Spleen (tissue), 11 donors: ENCODE measurements around the gene ANKRD44. TPM values are rescaled to one million over a fixed set of nuclear protein-coding genes. Genes with fewer than 3 reads are reported as not detected.

Source experiments
- DNase-seq: peaks from one replicate; pipeline ENCODE4 v3.0.0-alpha.2; 2020
- H3K27ac ChIP-seq, 8 donors: fragments of 200-600 bp; sonication (generic) in 7 of 8; 1 replicate in 4 of 8; 2 replicates in 4 of 8; pipeline versions ENCODE4 v1.5.0 to v1.8.0; 2016 to 2021; ENCODE audit warnings: inconsistent platforms in 4 of 8, mild to moderate bottlenecking in 4 of 8, moderate library complexity in 1 of 8
- H3K27me3 ChIP-seq, 7 donors: fragments of 200-600 bp; sonication (generic) in 6 of 7; replicated peaks in 1 of 7; 1 replicate in 4 of 7; 2 replicates in 3 of 7; pipeline versions ENCODE4 v1.5.0 to v1.8.0; 2016 to 2021; ENCODE audit warnings: inconsistent platforms in 3 of 7, mild to moderate bottlenecking in 1 of 7
- H3K36me3 ChIP-seq, 6 donors: fragments of 200-600 bp; sonication (generic) in 5 of 6; 1 replicate in 4 of 6; 2 replicates in 2 of 6; pipeline versions ENCODE4 v1.5.0 to v1.8.0; 2016 to 2021; ENCODE audit warnings: inconsistent platforms in 2 of 6
- H3K4me1 ChIP-seq, 6 donors: fragments of 200-600 bp; sonication (generic) in 5 of 6; 1 replicate in 3 of 6; 2 replicates in 3 of 6; pipeline versions ENCODE4 v1.5.0 to v1.8.0; 2016 to 2021; ENCODE audit warnings: inconsistent platforms in 3 of 6
- H3K4me3 ChIP-seq, 8 donors: fragments of 200-600 bp; sonication (generic) in 7 of 8; 1 replicate in 4 of 8; 2 replicates in 4 of 8; pipeline versions ENCODE4 v1.5.0 to v1.8.0; 2016 to 2021; ENCODE audit warnings: inconsistent platforms in 4 of 8, mild to moderate bottlenecking in 4 of 8, moderate library complexity in 2 of 8
- H3K9me3 ChIP-seq, 8 donors: fragments of 200-600 bp; sonication (generic) in 7 of 8; 1 replicate in 4 of 8; 2 replicates in 4 of 8; pipeline versions ENCODE4 v1.5.0 to v1.8.0; 2016 to 2021; ENCODE audit warnings: inconsistent platforms in 4 of 8
- CTCF ChIP-seq, 11 experiments: fragments of 200-600 bp in 7 of 11; fragments of 450-650 bp in 4 of 11; sonication (generic) in 4 of 11; IDR thresholded peaks in 8 of 11; conservative IDR thresholded peaks in 3 of 11; 1 replicate in 7 of 11; 2 replicates in 4 of 11; pipeline versions ENCODE4 v1.4.0 to v1.8.0; 2016 to 2021; ENCODE audit warnings: antibody characterized with exemption in 11 of 11, inconsistent platforms in 4 of 11, mild to moderate bottlenecking in 1 of 11
- POLR2A ChIP-seq, 3 donors: fragments of 450-650 bp; IDR thresholded peaks; one replicate each; pipeline ENCODE4 v1.5.1; 2017; ENCODE audit warnings: antibody characterized with exemption in 3 of 3, mild to moderate bottlenecking in 1 of 3
- POLR2AphosphoS5 ChIP-seq, 3 donors: sonication (generic); formaldehyde crosslinking; IDR thresholded peaks; one replicate each; pipeline ENCODE4 v1.5.1; 2017; ENCODE audit warnings: antibody characterized with exemption in 3 of 3
- WGBS, 5 donors: extraction: QIAGEN DNeasy Blood & Tissue Kit in 3 of 5; methylation state at CpG; one replicate each; pipeline versions ENCODE4 v1.1.5 to v1.1.7; 2013 to 2018; 5-methylcytosine and 5-hydroxymethylcytosine counted together
- intact Hi-C: fragments of 100-400 bp; cut with DNase I; formaldehyde crosslinking; loops from one replicate; pipeline ENCODE4 v1.15.0; 2023; ENCODE audit warnings: low total_unique reads
- polyA plus RNA-seq, 3 donors: library from polyadenylated mRNA; stranded (reverse); fragments of 200-250 nt; gene quantifications; one replicate each; pipeline ENCODE4 v1.2.1, GENCODE V29; 2013
- total RNA-seq, 7 donors: library from RNA; depleted of rRNA in 3 of 7; stranded (reverse); fragments of >200 nt in 3 of 7; fragmentation: NEBNext Ultra II Directional in 4 of 7; extraction: Animal tissue kit (Norgen Biotek cat#: 25700) in 4 of 7; gene quantifications; one replicate each; pipeline versions ENCODE4 v1.1.0 to v1.2.1, GENCODE V29; 2016 to 2021
- donor health status: healthy with polysubstance abuse.
- donor health status: DM: no; HTN: no; CAD: no; lungs with moderate emphysema.
- donor health status: DM: no; HTN: no; CAD: no.
- donor health status: Bipolar disorder and iron deficiency.
- donor health status: healthy.
- donor health status: DM: no; HTN: no; CAD: no.
- donor health status: DM: yes; HTN: yes; CAD: no.

Gene ANKRD44
- total and polyA plus RNA-seq, 10 donors = 16.0 to 183 (median 140) TPM

- H3K36me3 ChIP-seq = peaks cover 0 to 4% (median 0%) of the 10 kb centered on the region in 6 donors
Measured at GRCh38 chr2:197245829-197246804, 64.5 kb downstream of the ANKRD44 start.

GRCh38 chr2:197244349-197244748 is 66.2 kb downstream of the ANKRD44 start:
- WGBS, 5 donors = 81 to 97% (median 96%) methylated on average over 1 of the region's 1 CpG

More at GRCh38 chr2:197245829-197246804, 64.5 kb downstream of the ANKRD44 start:
- Histone ChIP-seq H3K9me3 (no peaks in the 10 kb centered on the region), H3K27me3 (no peaks in the 10 kb centered on the region), H3K27ac (peak overlapping the region in 1 of 8 donors; percentile 21), H3K4me1 (peaks cover 23 to 100% (median 81%) of the 10 kb centered on the region in 6 donors), H3K4me3 (no peak overlapping the region)
- no peak for DNase-seq
- no peak for TF ChIP-seq CTCF (IDR thresholded peaks at IDR 0.05 in 8 of 11, conservative IDR thresholded peaks at IDR 0.05 in 3 of 11)
- TF ChIP-seq POLR2AphosphoS5 (IDR thresholded peaks at IDR 0.05) = no peak
- TF ChIP-seq POLR2A (IDR thresholded peaks at IDR 0.05) = no peak
- intact Hi-C loops = no loop called here
- 96 to 99% (median 97%) methylated on average over 6 of the region's 6 CpGs for WGBS, 5 donors

GRCh38 chr2:197242719-197243118 is 67.9 kb downstream of the ANKRD44 start:
- H3K4me3 ChIP-seq = no peak overlapping the region
- no peak for TF ChIP-seq POLR2AphosphoS5 (IDR thresholded peaks at IDR 0.05)
- peak overlapping the region in 6 of 8 donors; percentile 5 to 86 (median 38) for H3K27ac ChIP-seq
- WGBS, 5 donors = 71 to 80% (median 78%) methylated on average over 2 of the region's 2 CpGs
- no peaks in the 10 kb centered on the region for H3K27me3 ChIP-seq
- peaks cover 0 to 4% (median 0%) of the 10 kb centered on the region in 6 donors for H3K36me3 ChIP-seq
- H3K9me3 ChIP-seq = no peaks in the 10 kb centered on the region
- peaks cover 33 to 100% (median 83%) of the 10 kb centered on the region in 6 donors for H3K4me1 ChIP-seq
- intact Hi-C loops = no loop called here
- no peak for DNase-seq

More at GRCh38 chr2:197244349-197244748, 66.2 kb downstream of the ANKRD44 start:
- Histone ChIP-seq H3K9me3 (no peaks in the 10 kb centered on the region), H3K27me3 (no peaks in the 10 kb centered on the region), H3K4me3 (no peak overlapping the region), H3K36me3 (peaks cover 0 to 4% (median 0%) of the 10 kb centered on the region in 6 donors), H3K4me1 (peaks cover 39 to 100% (median 83%) of the 10 kb centered on the region in 6 donors), H3K27ac (peak overlapping the region in 1 of 8 donors; percentile 39)
- no peak for DNase-seq
- intact Hi-C loops = no loop called here
- no peak for TF ChIP-seq POLR2A (IDR thresholded peaks at IDR 0.05)
- TF ChIP-seq POLR2AphosphoS5 (IDR thresholded peaks at IDR 0.05) = no peak
- no peak for TF ChIP-seq CTCF (IDR thresholded peaks at IDR 0.05 in 8 of 11, conservative IDR thresholded peaks at IDR 0.05 in 3 of 11)

- Histone ChIP-seq H3K4me1 (peaks cover 42 to 100% (median 86%) of the 10 kb centered on the region in 6 donors), H3K36me3 (no peaks in the 10 kb centered on the region), H3K27me3 (no peaks in the 10 kb centered on the region), H3K9me3 (no peaks in the 10 kb centered on the region), H3K27ac (peak overlapping the region in 4 of 8 donors; percentile 52 to 89 (median 86)), H3K4me3 (no peak overlapping the region)
- intact Hi-C loops = no loop called here
- TF ChIP-seq CTCF (IDR thresholded peaks at IDR 0.05 in 8 of 11, conservative IDR thresholded peaks at IDR 0.05 in 3 of 11) (no peak), POLR2A (IDR thresholded peaks at IDR 0.05) (no peak), POLR2AphosphoS5 (IDR thresholded peaks at IDR 0.05) (no peak)
- no peak for DNase-seq
Measured at GRCh38 chr2:197241596-197241995, 69.0 kb downstream of the ANKRD44 start.
